Neuron (in vitro differentiated cells): ENCODE results near the gene LYRM1.
"Not testable (repeated sequence)": the region's sequence is repeated elsewhere in the genome, so short reads cannot be mapped to it uniquely, and the experiment has no call there.

ENCODE experiments used
- H2AFZ ChIP-seq: one replicate; pipeline ENCODE4 v1.6.1; 2013; ENCODE audit warnings: low read depth, mild to moderate bottlenecking, inconsistent platforms, low read length, moderate library complexity
- H3K27me3 ChIP-seq: one replicate; pipeline ENCODE4 v1.6.1; 2013; ENCODE audit warnings: low read length; ENCODE audit not compliant: insufficient read depth
- H3K36me3 ChIP-seq: one replicate; pipeline ENCODE4 v1.6.1; 2013; ENCODE audit warnings: low read length; ENCODE audit not compliant: insufficient read depth
- H3K4me1 ChIP-seq: one replicate; pipeline ENCODE4 v1.6.1; 2013; ENCODE audit warnings: low read length; ENCODE audit not compliant: insufficient read depth
- H3K4me3 ChIP-seq: 2 replicates; pipeline ENCODE4 v1.5.1; 2013; ENCODE audit warnings: mild to moderate bottlenecking, low read length, moderate library complexity
- H3K9me3 ChIP-seq: one replicate; pipeline ENCODE4 v1.6.1; 2013; ENCODE audit warnings: low read length

Gene LYRM1

DNA sequence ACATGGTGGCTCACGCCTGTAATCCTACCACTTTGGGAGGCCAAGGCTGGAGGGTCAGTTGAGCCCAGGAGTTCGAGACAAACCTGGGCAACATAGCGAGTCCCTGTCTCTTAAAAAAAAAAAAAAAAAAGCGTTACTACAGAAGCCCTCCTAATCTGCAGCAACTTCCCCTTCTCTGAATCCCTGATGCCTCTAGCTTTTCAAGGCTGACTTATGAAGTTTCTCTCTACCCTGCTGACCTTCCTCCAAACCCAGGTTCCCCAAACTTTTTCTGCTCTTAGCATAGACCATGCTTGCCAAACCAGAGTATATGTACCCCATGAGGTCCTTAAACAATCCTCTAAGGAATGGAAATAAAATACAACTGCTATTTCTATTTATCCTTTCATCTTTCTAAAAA lies 16.4 kb downstream of the LYRM1 start:
- Histone ChIP-seq H3K4me1 (no peaks in the 10 kb centered on the region), H3K27me3 (no peaks in the 10 kb centered on the region), H3K9me3 (no peaks in the 10 kb centered on the region), H3K36me3 (peaks cover 6% of the 10 kb centered on the region), H3K4me3 (no peak overlapping the region), H2AFZ (no peak overlapping the region)

- no peak overlapping the region for H2AFZ ChIP-seq
- H3K9me3 ChIP-seq: no peaks in the 10 kb centered on the region
- no peak overlapping the region for H3K4me3 ChIP-seq
- no peaks in the 10 kb centered on the region for H3K27me3 ChIP-seq
- no peaks in the 10 kb centered on the region for H3K4me1 ChIP-seq
- peaks cover 6% of the 10 kb centered on the region for H3K36me3 ChIP-seq
These were observed 18.1 kb downstream of the LYRM1 start for GRCh38 chr16:20918486-20919239.

- H3K27me3 ChIP-seq: no peaks in the 10 kb centered on the region
- no peaks in the 10 kb centered on the region for H3K4me1 ChIP-seq
- H3K9me3 ChIP-seq: no peaks in the 10 kb centered on the region
- H3K4me3 ChIP-seq: no peak overlapping the region
- no peak overlapping the region for H2AFZ ChIP-seq
- H3K36me3 ChIP-seq: peaks cover 16% of the 10 kb centered on the region
These were observed 19.5 kb downstream of the LYRM1 start for GRCh38 chr16:20920091-20920490.

DNA sequence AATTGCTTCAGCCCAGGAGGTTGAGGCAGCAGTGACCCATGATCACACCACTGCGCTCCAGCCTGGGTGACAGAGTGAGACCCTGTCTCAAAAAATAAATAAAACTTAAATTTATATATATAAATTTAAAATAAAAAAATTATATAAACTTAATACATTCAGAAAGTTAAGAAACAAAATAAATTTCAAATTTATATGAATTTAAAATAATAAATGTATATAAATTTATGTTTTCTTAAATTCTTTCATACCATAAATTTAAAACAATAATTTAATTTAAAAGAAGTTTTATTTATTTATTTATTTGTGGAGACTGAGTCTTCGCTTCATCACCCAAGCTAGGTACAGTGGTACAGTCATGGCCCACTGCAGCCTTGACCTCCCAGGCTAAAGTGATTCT lies 20.2 kb downstream of the LYRM1 start:
- H2AFZ ChIP-seq: no peak overlapping the region
- H3K9me3 ChIP-seq: no peaks in the 10 kb centered on the region
- H3K4me3 ChIP-seq: no peak overlapping the region
- peaks cover 14% of the 10 kb centered on the region for H3K36me3 ChIP-seq
- no peaks in the 10 kb centered on the region for H3K4me1 ChIP-seq
- H3K27me3 ChIP-seq: no peaks in the 10 kb centered on the region

GRCh38 chr16:20923876-20924275 lies 23.3 kb downstream of the LYRM1 start:
- Histone ChIP-seq H3K9me3 (no peaks in the 10 kb centered on the region), H3K36me3 (peaks cover 13% of the 10 kb centered on the region), H2AFZ (no peak overlapping the region), H3K4me1 (no peaks in the 10 kb centered on the region), H3K4me3 (no peak overlapping the region), H3K27me3 (no peaks in the 10 kb centered on the region)

GRCh38 chr16:20925751-20926150 lies 25.2 kb downstream of the LYRM1 start:
- Histone ChIP-seq H3K9me3 (no peaks in the 10 kb centered on the region), H2AFZ (no peak overlapping the region), H3K4me1 (peaks cover 5% of the 10 kb centered on the region), H3K36me3 (peaks cover 10% of the 10 kb centered on the region), H3K27me3 (no peaks in the 10 kb centered on the region), H3K4me3 (no peak overlapping the region)

GRCh38 chr16:20928774-20929411 lies 28.3 kb downstream of the LYRM1 start:
- H3K9me3 ChIP-seq: no peaks in the 10 kb centered on the region

GRCh38 chr16:20929676-20930364 lies 29.2 kb downstream of the LYRM1 start:
- not testable (repeated sequence) for H2AFZ ChIP-seq, H3K27me3 ChIP-seq, H3K36me3 ChIP-seq, H3K4me3 ChIP-seq, H3K9me3 ChIP-seq, H3K4me1 ChIP-seq

More at GRCh38 chr16:20928774-20929411, 28.3 kb downstream of the LYRM1 start:
- Histone ChIP-seq H3K27me3 (no peaks in the 10 kb centered on the region), H3K4me1 (peaks cover 5% of the 10 kb centered on the region), H2AFZ (no peak overlapping the region), H3K4me3 (no peak overlapping the region), H3K36me3 (peaks cover 8% of the 10 kb centered on the region)

GRCh38 chr16:20930365-20930690 lies 29.8 kb downstream of the LYRM1 start:
- Histone ChIP-seq H3K9me3 (no peaks in the 10 kb centered on the region), H3K27me3 (no peaks in the 10 kb centered on the region), H3K36me3 (no peaks in the 10 kb centered on the region), H3K4me3 (no peak overlapping the region), H2AFZ (no peak overlapping the region), H3K4me1 (peaks cover 5% of the 10 kb centered on the region)

- H3K4me1 ChIP-seq: peaks cover 5% of the 10 kb centered on the region
- H3K27me3 ChIP-seq: no peaks in the 10 kb centered on the region
- no peak overlapping the region for H2AFZ ChIP-seq
- no peaks in the 10 kb centered on the region for H3K9me3 ChIP-seq
- no peak overlapping the region for H3K4me3 ChIP-seq
- no peaks in the 10 kb centered on the region for H3K36me3 ChIP-seq
These were observed 30.6 kb downstream of the LYRM1 start for GRCh38 chr16:20931066-20931600.

- Histone ChIP-seq H3K36me3 (no peaks in the 10 kb centered on the region), H3K27me3 (no peaks in the 10 kb centered on the region), H3K4me3 (no peak overlapping the region), H3K4me1 (peaks cover 5% of the 10 kb centered on the region), H2AFZ (no peak overlapping the region), H3K9me3 (no peaks in the 10 kb centered on the region)
These were observed 33.0 kb downstream of the LYRM1 start for GRCh38 chr16:20933589-20933988.

DNA sequence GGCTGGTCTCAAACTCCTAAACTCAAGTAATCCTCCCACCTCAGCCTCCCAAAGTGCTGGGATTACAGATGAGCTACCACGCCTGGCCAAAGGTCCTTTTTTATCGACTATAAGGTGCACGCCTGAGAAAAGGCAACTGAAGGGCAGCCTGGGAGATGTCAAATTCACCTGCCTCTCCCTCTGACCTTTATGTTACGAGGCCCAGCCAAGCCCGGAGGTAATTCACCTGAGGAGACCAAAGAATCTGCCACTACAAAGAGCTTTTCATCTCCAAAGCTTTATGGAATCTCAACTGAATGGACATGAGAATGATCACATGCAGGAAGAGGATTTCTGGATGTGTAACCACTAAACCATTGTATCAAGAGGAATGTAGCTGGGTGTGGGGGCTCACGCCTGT lies 37.2 kb downstream of the LYRM1 start:
- Histone ChIP-seq H2AFZ (no peak overlapping the region), H3K36me3 (no peaks in the 10 kb centered on the region), H3K4me1 (no peaks in the 10 kb centered on the region), H3K9me3 (no peaks in the 10 kb centered on the region), H3K4me3 (no peak overlapping the region), H3K27me3 (no peaks in the 10 kb centered on the region)

DNA sequence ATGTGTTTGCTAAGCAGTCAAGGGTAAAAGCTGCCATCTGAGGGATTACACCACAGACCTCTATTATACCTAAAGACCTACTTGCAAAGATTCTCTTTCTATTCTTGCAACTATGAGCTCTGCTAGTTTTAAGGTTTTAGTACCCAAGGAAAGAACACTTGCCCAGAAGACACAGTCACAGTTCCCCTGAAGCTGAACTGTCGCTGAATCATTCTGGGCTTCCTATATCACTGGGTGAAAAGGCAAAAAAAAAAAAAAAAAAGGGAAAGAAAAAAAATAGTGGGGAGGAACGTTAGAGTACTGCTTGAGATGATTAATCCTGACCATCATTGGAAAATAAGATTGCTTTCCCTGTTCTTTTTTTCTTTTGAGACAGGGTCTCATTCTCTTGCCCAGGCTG lies 37.9 kb downstream of the LYRM1 start:
- Histone ChIP-seq H2AFZ (no peak overlapping the region), H3K9me3 (no peaks in the 10 kb centered on the region), H3K27me3 (no peaks in the 10 kb centered on the region), H3K4me3 (no peak overlapping the region), H3K4me1 (no peaks in the 10 kb centered on the region), H3K36me3 (no peaks in the 10 kb centered on the region)
